Liver (tissue), 9 donors: Measurements from ENCODE around the gene NHERF2. TPM values are rescaled to one million over a fixed set of nuclear protein-coding genes. Genes with fewer than 3 reads are reported as not detected.

Source experiments
- DNase-seq: peaks from one replicate; pipeline ENCODE4 v3.0.0-alpha.2; 2017; ENCODE audit warnings: low spot score
- H3K27ac ChIP-seq, 2 donors: one replicate each; pipeline ENCODE4 v1.7.0; 2013; ENCODE audit warnings: inconsistent platforms in 2 of 2, low read length in 2 of 2, control low read depth in 1 of 2, low read depth in 1 of 2, mild to moderate bottlenecking in 1 of 2
- H3K27me3 ChIP-seq, 4 donors: one replicate each; pipeline versions ENCODE4 v1.6.1 to v1.7.0; 2013; ENCODE audit warnings: low read length in 3 of 4, inconsistent platforms in 1 of 4, mild to moderate bottlenecking in 1 of 4, moderate library complexity in 1 of 4; ENCODE audit not compliant: control insufficient read depth in 4 of 4, insufficient read depth in 4 of 4
- H3K36me3 ChIP-seq, 4 donors: one replicate each; pipeline versions ENCODE4 v1.6.1 to v1.7.0; 2013; ENCODE audit warnings: low read length in 3 of 4, mild to moderate bottlenecking in 3 of 4, low read depth in 1 of 4, moderate library complexity in 1 of 4; ENCODE audit not compliant: control insufficient read depth in 4 of 4, insufficient read depth in 3 of 4
- H3K4me1 ChIP-seq, 4 donors: one replicate each; pipeline versions ENCODE4 v1.6.1 to v1.7.0; 2013; ENCODE audit warnings: low read length in 3 of 4, mild to moderate bottlenecking in 3 of 4, moderate library complexity in 1 of 4; ENCODE audit not compliant: control insufficient read depth in 4 of 4, insufficient read depth in 4 of 4
- H3K4me3 ChIP-seq, 3 donors: one replicate each; pipeline versions ENCODE4 v1.6.1 to v1.7.0; 2013; ENCODE audit warnings: low read length in 3 of 3, control low read depth in 1 of 3, low read depth in 1 of 3, mild to moderate bottlenecking in 1 of 3
- H3K9ac ChIP-seq, 2 donors: one replicate each; pipeline ENCODE4 v1.7.0; 2013; ENCODE audit warnings: low read length in 2 of 2, mild to moderate bottlenecking in 2 of 2, moderate library complexity in 2 of 2, control low read depth in 1 of 2, low read depth in 1 of 2
- H3K9me3 ChIP-seq, 4 donors: one replicate each; pipeline versions ENCODE4 v1.6.1 to v1.7.0; 2013; ENCODE audit warnings: low read length in 3 of 4; ENCODE audit not compliant: control insufficient read depth in 4 of 4
- CTCF ChIP-seq: fragments of 150-350 bp; IDR thresholded peaks from 2 replicates; pipeline ENCODE4 v1.5.1; 2017; ENCODE audit warnings: improper control_type of control experiment, low read depth, low read length; ENCODE audit not compliant: missing input control
- EGR1 ChIP-seq, 2 donors: IDR thresholded peaks; 2 replicates each; pipeline ENCODE4 v1.6.1; 2016 to 2018; ENCODE audit warnings: antibody characterized with exemption in 2 of 2, low read depth in 2 of 2
- FOXA2 ChIP-seq: IDR thresholded peaks from 2 replicates; pipeline ENCODE4 v1.6.1; 2016; ENCODE audit warnings: antibody characterized with exemption
- GABPA ChIP-seq, 2 donors: IDR thresholded peaks in 1 of 2; conservative IDR thresholded peaks in 1 of 2; 2 replicates each; pipeline ENCODE4 v1.6.1; 2016; ENCODE audit warnings: antibody characterized with exemption in 2 of 2, mild to moderate bottlenecking in 1 of 2, moderate library complexity in 1 of 2
- JUND ChIP-seq, 2 donors: IDR thresholded peaks; 2 replicates each; pipeline ENCODE4 v1.6.1; 2016; ENCODE audit warnings: antibody characterized with exemption in 2 of 2
- MAX ChIP-seq: IDR thresholded peaks from 2 replicates; pipeline ENCODE4 v1.6.1; 2016; ENCODE audit warnings: antibody characterized with exemption
- RAD21 ChIP-seq, 2 donors: IDR thresholded peaks; 2 replicates each; pipeline ENCODE4 v1.6.1; 2016; ENCODE audit warnings: antibody characterized with exemption in 2 of 2, mild to moderate bottlenecking in 2 of 2
- SP1 ChIP-seq: IDR thresholded peaks from 2 replicates; pipeline ENCODE4 v1.6.1; 2018; ENCODE audit warnings: antibody characterized with exemption, mild to moderate bottlenecking
- YY1 ChIP-seq: IDR thresholded peaks from 2 replicates; pipeline ENCODE4 v1.6.1; 2016; ENCODE audit warnings: antibody characterized with exemption, mild to moderate bottlenecking
- WGBS: extraction: QIAGEN DNeasy Blood & Tissue Kit; methylation state at CpG from one replicate; pipeline ENCODE4 v1.1.7; 2013; 5-methylcytosine and 5-hydroxymethylcytosine counted together
- polyA plus RNA-seq, 2 donors: library from polyadenylated mRNA; stranded (reverse) in 1 of 2; unstranded in 1 of 2; fragments of 200-250 nt in 1 of 2; fragments of >200 nt in 1 of 2; fragmentation: Nextera tagmentation in 1 of 2; extraction: Ambion mirVana in 1 of 2; gene quantifications; one replicate each; pipeline versions ENCODE4 v1.2.1 to v1.2.3, GENCODE V29; 2013 to 2015
- total RNA-seq, 2 donors: library from RNA; depleted of rRNA; stranded (reverse); fragments of >200 nt; gene quantifications; one replicate each; pipeline ENCODE4 v1.2.3, GENCODE V29; 2014
- TF ChIP-seq, protein P1 (sequence below): IDR thresholded peaks from 2 replicates; pipeline ENCODE4 v1.6.1; 2016; ENCODE audit warnings: antibody characterized with exemption, mild to moderate bottlenecking
- TF ChIP-seq, protein P2 (sequence below): IDR thresholded peaks from 2 replicates; pipeline ENCODE4 v1.6.1; 2016; ENCODE audit warnings: antibody characterized with exemption
- donor health status: healthy.
- donor health status: healthy.
- donor health status: healthy.
- donor health status: healthy.
- donor health status: healthy.

The NHERF2 gene
- total and polyA plus RNA-seq, 4 donors, result 36.6 to 205 (median 74.1) TPM

GRCh38 chr16:1985466-1986150, 41.1 kb upstream of the NHERF2 start (continued):
- TF ChIP-seq, protein P1, sequence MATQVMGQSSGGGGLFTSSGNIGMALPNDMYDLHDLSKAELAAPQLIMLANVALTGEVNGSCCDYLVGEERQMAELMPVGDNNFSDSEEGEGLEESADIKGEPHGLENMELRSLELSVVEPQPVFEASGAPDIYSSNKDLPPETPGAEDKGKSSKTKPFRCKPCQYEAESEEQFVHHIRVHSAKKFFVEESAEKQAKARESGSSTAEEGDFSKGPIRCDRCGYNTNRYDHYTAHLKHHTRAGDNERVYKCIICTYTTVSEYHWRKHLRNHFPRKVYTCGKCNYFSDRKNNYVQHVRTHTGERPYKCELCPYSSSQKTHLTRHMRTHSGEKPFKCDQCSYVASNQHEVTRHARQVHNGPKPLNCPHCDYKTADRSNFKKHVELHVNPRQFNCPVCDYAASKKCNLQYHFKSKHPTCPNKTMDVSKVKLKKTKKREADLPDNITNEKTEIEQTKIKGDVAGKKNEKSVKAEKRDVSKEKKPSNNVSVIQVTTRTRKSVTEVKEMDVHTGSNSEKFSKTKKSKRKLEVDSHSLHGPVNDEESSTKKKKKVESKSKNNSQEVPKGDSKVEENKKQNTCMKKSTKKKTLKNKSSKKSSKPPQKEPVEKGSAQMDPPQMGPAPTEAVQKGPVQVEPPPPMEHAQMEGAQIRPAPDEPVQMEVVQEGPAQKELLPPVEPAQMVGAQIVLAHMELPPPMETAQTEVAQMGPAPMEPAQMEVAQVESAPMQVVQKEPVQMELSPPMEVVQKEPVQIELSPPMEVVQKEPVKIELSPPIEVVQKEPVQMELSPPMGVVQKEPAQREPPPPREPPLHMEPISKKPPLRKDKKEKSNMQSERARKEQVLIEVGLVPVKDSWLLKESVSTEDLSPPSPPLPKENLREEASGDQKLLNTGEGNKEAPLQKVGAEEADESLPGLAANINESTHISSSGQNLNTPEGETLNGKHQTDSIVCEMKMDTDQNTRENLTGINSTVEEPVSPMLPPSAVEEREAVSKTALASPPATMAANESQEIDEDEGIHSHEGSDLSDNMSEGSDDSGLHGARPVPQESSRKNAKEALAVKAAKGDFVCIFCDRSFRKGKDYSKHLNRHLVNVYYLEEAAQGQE, result no peak
- TF ChIP-seq YY1 (no peak), SP1 (no peak), JUND (IDR thresholded peaks at IDR 0.05) (no peak), FOXA2 (no peak)
- TF ChIP-seq, protein P2, sequence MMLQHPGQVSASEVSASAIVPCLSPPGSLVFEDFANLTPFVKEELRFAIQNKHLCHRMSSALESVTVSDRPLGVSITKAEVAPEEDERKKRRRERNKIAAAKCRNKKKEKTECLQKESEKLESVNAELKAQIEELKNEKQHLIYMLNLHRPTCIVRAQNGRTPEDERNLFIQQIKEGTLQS, result no peak

DNA sequence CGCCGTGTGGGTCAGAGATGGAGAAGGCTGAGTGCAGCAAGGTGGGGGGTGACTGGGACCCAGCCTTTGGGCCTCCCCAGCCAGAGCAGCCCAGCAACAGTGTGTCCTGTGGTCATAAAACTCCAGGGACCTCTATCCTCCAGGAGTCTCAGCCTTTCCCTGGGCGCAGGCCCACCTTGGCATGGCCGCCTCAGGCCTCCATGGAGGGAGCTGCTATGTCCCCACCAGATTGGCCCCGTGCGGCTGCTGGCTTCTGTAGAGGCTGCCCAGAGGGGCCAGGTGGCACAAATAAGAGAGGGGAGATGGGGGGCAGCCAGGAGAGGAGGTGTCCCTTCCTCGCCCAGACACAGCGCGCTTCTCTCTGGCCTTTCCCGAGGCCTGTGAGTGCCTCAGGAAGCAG, 39.5 kb upstream of the NHERF2 start:
- Histone ChIP-seq H3K36me3 (peaks cover 0 to 17% (median under 1%) of the 10 kb centered on the region in 4 donors), H3K27me3 (peaks cover 0 to 9% (median 4%) of the 10 kb centered on the region in 4 donors), H3K27ac (no peak overlapping the region), H3K9ac (no peak overlapping the region), H3K4me1 (peaks cover 12 to 48% (median 27%) of the 10 kb centered on the region in 4 donors), H3K4me3 (no peak overlapping the region), H3K9me3 (no peaks in the 10 kb centered on the region)
- DNase-seq, result no peak
- TF ChIP-seq MAX, result no peak
- TF ChIP-seq EGR1 (IDR thresholded peaks at IDR 0.05; ENCODE audit: low read depth in 2 of 2), result no peak
- TF ChIP-seq, protein P2, result no peak
- no peak for TF ChIP-seq CTCF
- TF ChIP-seq RAD21 (IDR thresholded peaks at IDR 0.05), result no peak
- 94% methylated on average over 10 of the region's 10 CpGs for WGBS

- no peak within 1 kb of the TSS for H3K9ac ChIP-seq
- no peaks in the 10 kb centered on the region for H3K9me3 ChIP-seq
- no peak within 1 kb of the TSS for H3K27ac ChIP-seq
- 8% methylated on average over 67 of the region's 67 CpGs for WGBS
- H3K4me3 ChIP-seq, result peak within 1 kb of the TSS in 1 of 3 donors; percentile 24
- no peak for DNase-seq
- H3K36me3 ChIP-seq, result peaks cover 0 to 17% (median under 1%) of the 10 kb centered on the region in 4 donors
- no peak for TF ChIP-seq GABPA (IDR thresholded peaks at IDR 0.05 in 1 of 2, conservative IDR thresholded peaks at IDR 0.05 in 1 of 2)
- no peak for TF ChIP-seq RAD21 (IDR thresholded peaks at IDR 0.05)
- TF ChIP-seq SP1, result no peak
- no peak for TF ChIP-seq EGR1 (IDR thresholded peaks at IDR 0.05; ENCODE audit: low read depth in 2 of 2)
- TF ChIP-seq JUND (IDR thresholded peaks at IDR 0.05), result no peak
- H3K4me1 ChIP-seq, result peaks cover 13 to 42% (median 24%) of the 10 kb centered on the region in 4 donors
- H3K27me3 ChIP-seq, result peaks cover 0 to 9% (median 4%) of the 10 kb centered on the region in 4 donors
Observed at GRCh38 chr16:1989209-1990100, 37.2 kb upstream of the NHERF2 start, which contains the start of gene SYNGR3. Gene SYNGR3, plus strand, starts transcription at chr16:1989970. Its CDS starts 133 bp downstream, at chr16:1990103.
